Gastrocnemius medialis (tissue), 4 donors: ENCODE measurements around the gene RAD51B. TPM values are rescaled to one million over a fixed set of nuclear protein-coding genes. Genes with fewer than 3 reads are reported as not detected.
A peak's percentile ranks its signal among the peaks of the same experiment; 100 is the strongest.

Source experiments
- ATAC-seq, 2 donors: fragments of 150-250 bp; one replicate each; pipeline ENCODE4 v1.9.1; 2016
- DNase-seq, 2 donors: peaks; one replicate each; pipeline ENCODE4 v3.0.0-alpha.2; 2019
- H3K27ac ChIP-seq, 4 donors: fragments of 200-600 bp; sonication (generic); 1 replicate in 1 of 4; 2 replicates in 3 of 4; pipeline ENCODE4 v1.5.1; 2016 to 2018; ENCODE audit warnings: mild to moderate bottlenecking in 2 of 4, moderate library complexity in 1 of 4
- H3K27me3 ChIP-seq, 3 donors: fragments of 200-600 bp; sonication (generic) in 2 of 3; 1 replicate in 1 of 3; 2 replicates in 2 of 3; pipeline versions ENCODE4 v1.5.1 to v1.6.0; 2016 to 2019; ENCODE audit warnings: mild to moderate bottlenecking in 1 of 3, moderate library complexity in 1 of 3
- H3K36me3 ChIP-seq, 2 donors: fragments of 200-600 bp; sonication (generic) in 1 of 2; one replicate each; pipeline ENCODE4 v1.5.1; 2017 to 2018
- H3K4me1 ChIP-seq, 2 donors: fragments of 200-600 bp; sonication (generic) in 1 of 2; one replicate each; pipeline ENCODE4 v1.5.1; 2016 to 2017; ENCODE audit warnings: mild to moderate bottlenecking in 2 of 2
- H3K4me3 ChIP-seq, 4 donors: fragments of 200-600 bp; sonication (generic) in 3 of 4; 1 replicate in 1 of 4; 2 replicates in 3 of 4; pipeline ENCODE4 v1.5.1; 2016 to 2019; ENCODE audit warnings: mild to moderate bottlenecking in 2 of 4
- H3K9me3 ChIP-seq, 3 donors: fragments of 200-600 bp; sonication (generic) in 2 of 3; 1 replicate in 1 of 3; 2 replicates in 2 of 3; pipeline ENCODE4 v1.5.1; 2016 to 2019
- CTCF ChIP-seq, 5 experiments: fragments of 450-650 bp in 3 of 5; fragments of 200-600 bp in 2 of 5; sonication (generic) in 2 of 5; IDR thresholded peaks in 4 of 5; conservative IDR thresholded peaks in 1 of 5; 1 replicate in 4 of 5; 2 replicates in 1 of 5; pipeline ENCODE4 v1.5.1; 2016 to 2019; ENCODE audit warnings: antibody characterized with exemption in 5 of 5, mild to moderate bottlenecking in 3 of 5, moderate library complexity in 3 of 5
- POLR2A ChIP-seq, 2 donors: fragments of 450-650 bp; IDR thresholded peaks; one replicate each; pipeline ENCODE4 v1.6.1; 2017; ENCODE audit warnings: antibody characterized with exemption in 2 of 2, mild to moderate bottlenecking in 2 of 2, moderate library complexity in 2 of 2
- in situ Hi-C, 4 donors: fragments of 200-750 bp; cut with MboI; loops; one replicate each; pipeline versions ENCODE4 v1.15.0 to v1.8.0; 2017; ENCODE audit warnings: low sequenced_read_pairs in 4 of 4
- intact Hi-C: fragments of 100-400 bp; cut with DNase I; formaldehyde crosslinking; loops from one replicate; pipeline ENCODE4 v1.15.1; 2023; ENCODE audit warnings: low total_unique reads
- total RNA-seq, 4 donors: library from RNA; depleted of rRNA; stranded (reverse); fragments of >200 nt; gene quantifications; one replicate each; pipeline versions ENCODE4 v1.1.0 to v1.2.3, GENCODE V29; 2016

Gene RAD51B
- total RNA-seq, 4 donors from 2014 or later, result 1.6 to 3.3 (median 2.4) TPM

DNA sequence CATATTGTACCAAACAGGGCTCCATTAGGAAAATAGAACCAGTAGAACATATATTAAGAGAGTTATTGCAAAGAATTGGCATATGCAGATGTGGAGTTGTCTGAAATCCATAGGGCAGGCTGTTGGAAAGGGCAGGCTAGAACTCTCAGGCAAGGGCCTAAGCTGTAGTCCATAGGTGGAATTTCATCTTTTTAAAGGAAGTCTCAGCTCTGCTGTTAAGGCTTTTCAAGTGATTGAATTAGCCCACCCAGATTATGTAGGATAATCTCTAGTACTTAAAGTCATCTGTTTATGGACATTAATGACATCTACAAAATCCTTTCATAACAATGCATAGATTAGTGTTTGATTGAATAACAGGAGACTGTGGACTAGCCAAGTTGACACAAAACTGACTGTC is 59.4 kb downstream of the RAD51B start:
- H3K27ac ChIP-seq, result no peak overlapping the region
- in situ Hi-C loops, result no loop called here
- no peak overlapping the region for H3K4me3 ChIP-seq
- no peaks in the 10 kb centered on the region for H3K4me1 ChIP-seq
- no peak for DNase-seq
- no peaks in the 10 kb centered on the region for H3K9me3 ChIP-seq
- TF ChIP-seq CTCF (IDR thresholded peaks at IDR 0.05 in 4 of 5, conservative IDR thresholded peaks at IDR 0.05 in 1 of 5) (no peak), POLR2A (IDR thresholded peaks at IDR 0.05) (no peak)
- H3K36me3 ChIP-seq, result no peaks in the 10 kb centered on the region
- no peak for ATAC-seq
- intact Hi-C loops, result no loop called here
- no peaks in the 10 kb centered on the region for H3K27me3 ChIP-seq

DNA sequence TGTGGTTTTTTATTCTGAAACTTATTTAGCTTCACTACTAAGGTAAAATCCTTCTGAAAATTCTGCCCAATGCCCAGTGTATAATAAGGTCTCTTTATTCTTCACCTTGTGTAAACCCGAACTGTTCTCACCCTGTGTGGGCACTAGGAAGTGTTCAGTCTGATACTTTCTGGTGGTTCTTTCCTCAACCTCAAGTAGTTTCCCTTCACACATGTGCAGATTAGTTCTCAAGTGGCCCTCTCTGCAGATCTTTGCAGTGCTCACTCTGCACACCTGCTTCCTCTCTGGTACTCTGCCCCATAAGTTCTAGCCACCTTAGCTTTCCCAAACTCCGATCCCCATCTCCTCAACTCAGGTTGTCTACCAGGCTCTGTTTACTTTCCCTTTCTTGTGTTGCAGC is 61.6 kb downstream of the RAD51B start:
- ATAC-seq (no peak), DNase-seq (no peak)
- TF ChIP-seq CTCF (IDR thresholded peaks at IDR 0.05 in 4 of 5, conservative IDR thresholded peaks at IDR 0.05 in 1 of 5) (no peak), POLR2A (IDR thresholded peaks at IDR 0.05) (no peak)
- Histone ChIP-seq H3K4me3 (no peak overlapping the region), H3K9me3 (no peaks in the 10 kb centered on the region), H3K4me1 (no peaks in the 10 kb centered on the region), H3K27me3 (no peaks in the 10 kb centered on the region), H3K27ac (no peak overlapping the region), H3K36me3 (no peaks in the 10 kb centered on the region)
- intact Hi-C loops, result loop anchor here (5.0 kb wide), 1 partner anchor 936 kb away; no protein-coding TSS in a partner anchor
- in situ Hi-C loops, result no loop called here

GRCh38 chr14:67882986-67883555 is 63.5 kb downstream of the RAD51B start:
- in situ Hi-C loops, result no loop called here
- Histone ChIP-seq H3K4me3 (no peak overlapping the region), H3K36me3 (no peaks in the 10 kb centered on the region), H3K27me3 (no peaks in the 10 kb centered on the region), H3K4me1 (no peaks in the 10 kb centered on the region), H3K27ac (no peak overlapping the region), H3K9me3 (no peaks in the 10 kb centered on the region)
- intact Hi-C loops, result loop anchor here (5.0 kb wide), 1 partner anchor 934 kb away; no protein-coding TSS in a partner anchor
- ATAC-seq, result no peak
- TF ChIP-seq CTCF (IDR thresholded peaks at IDR 0.05 in 4 of 5, conservative IDR thresholded peaks at IDR 0.05 in 1 of 5), result no peak
- TF ChIP-seq POLR2A (IDR thresholded peaks at IDR 0.05), result no peak
- DNase-seq, result no peak

DNA sequence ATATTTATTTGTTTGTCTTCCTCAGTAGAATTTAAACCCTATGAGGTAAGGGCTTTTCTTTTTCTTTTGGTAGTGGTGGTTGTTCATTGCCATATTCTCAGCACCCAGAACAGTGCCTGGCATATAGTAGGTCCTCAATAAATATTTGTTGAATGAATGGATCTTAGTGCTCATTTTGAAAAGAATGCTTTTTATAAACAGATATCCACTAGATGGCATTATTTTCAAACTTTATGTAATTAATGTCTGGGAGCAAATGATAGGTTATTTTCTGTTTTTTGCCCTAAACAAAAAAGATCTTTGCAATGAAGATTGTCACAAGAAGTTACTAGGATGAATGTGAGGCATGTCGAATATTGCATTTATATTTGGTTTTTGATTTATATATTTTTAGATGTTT is 64.1 kb downstream of the RAD51B start:
- Histone ChIP-seq H3K9me3 (no peaks in the 10 kb centered on the region), H3K27ac (no peak overlapping the region), H3K4me3 (no peak overlapping the region), H3K4me1 (no peaks in the 10 kb centered on the region), H3K27me3 (no peaks in the 10 kb centered on the region), H3K36me3 (no peaks in the 10 kb centered on the region)
- TF ChIP-seq CTCF (IDR thresholded peaks at IDR 0.05 in 4 of 5, conservative IDR thresholded peaks at IDR 0.05 in 1 of 5), result peak in 3 of 5 experiments; percentile 13 to 38 (median 26)
- no peak for TF ChIP-seq POLR2A (IDR thresholded peaks at IDR 0.05)
- in situ Hi-C loops (no loop called here), intact Hi-C loops (loop anchor here (5.0 kb wide), 1 partner anchor 934 kb away; no protein-coding TSS in a partner anchor)
- no peak for ATAC-seq
- no peak for DNase-seq

DNA sequence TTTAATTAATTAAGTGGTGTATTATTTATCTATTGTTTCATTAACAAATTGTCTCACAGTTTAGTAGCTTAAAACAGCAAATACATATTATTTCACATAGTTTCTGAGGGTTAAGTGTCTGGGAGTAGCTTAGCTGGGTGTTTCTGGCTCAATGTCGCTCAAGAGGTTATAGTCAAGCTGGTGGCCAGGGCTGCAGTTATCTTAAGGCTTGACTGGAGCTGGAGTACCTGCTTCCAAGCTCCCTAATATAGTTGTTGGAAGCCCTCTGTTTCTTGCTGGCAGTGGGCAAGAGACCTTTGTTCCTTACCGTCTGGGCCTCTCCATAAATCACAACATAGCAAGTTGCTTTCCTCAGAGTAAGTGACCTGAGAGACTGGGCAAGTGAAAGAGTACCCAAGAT is 66.6 kb downstream of the RAD51B start:
- intact Hi-C loops (no loop called here), in situ Hi-C loops (no loop called here)
- Histone ChIP-seq H3K27me3 (no peaks in the 10 kb centered on the region), H3K9me3 (no peaks in the 10 kb centered on the region), H3K27ac (no peak overlapping the region), H3K36me3 (no peaks in the 10 kb centered on the region), H3K4me1 (no peaks in the 10 kb centered on the region), H3K4me3 (no peak overlapping the region)
- no peak for TF ChIP-seq CTCF (IDR thresholded peaks at IDR 0.05 in 4 of 5, conservative IDR thresholded peaks at IDR 0.05 in 1 of 5)
- TF ChIP-seq POLR2A (IDR thresholded peaks at IDR 0.05), result no peak
- ATAC-seq (no peak), DNase-seq (no peak)
